Neural crest cell (in vitro differentiated cells): ENCODE data around the gene MEGF6. TPM values are rescaled to one million over a fixed set of nuclear protein-coding genes. Genes with fewer than 3 reads are reported as not detected.

Source experiments
- DNase-seq: peaks from one replicate; pipeline ENCODE4 v3.0.0; 2021; ENCODE audit warnings: low read depth, mixed read lengths, low spot score
- H3K27ac Mint-ChIP-seq: one replicate; pipeline ENCODE4 v1.8.0; 2021; ENCODE audit warnings: mild to moderate bottlenecking, mixed read lengths; ENCODE audit not compliant: unreplicated experiment
- H3K27me3 Mint-ChIP-seq: 2 replicates; pipeline ENCODE4 v1.8.0; 2021; ENCODE audit warnings: low read depth, mild to moderate bottlenecking, mixed read lengths
- H3K36me3 Mint-ChIP-seq: 2 replicates; pipeline ENCODE4 v1.8.0; 2021; ENCODE audit warnings: low read depth, mild to moderate bottlenecking, mixed read lengths
- H3K4me1 Mint-ChIP-seq: 2 replicates; pipeline ENCODE4 v1.8.0; 2021; ENCODE audit warnings: mixed read lengths
- H3K4me3 Mint-ChIP-seq: one replicate; pipeline ENCODE4 v1.8.0; 2021; ENCODE audit warnings: mild to moderate bottlenecking, mixed read lengths
- H3K9me3 Mint-ChIP-seq: 2 replicates; pipeline ENCODE4 v1.8.0; 2021; ENCODE audit warnings: mixed read lengths
- CTCF ChIP-seq: fragments of 200-600 bp; sonication (generic); conservative IDR thresholded peaks from 2 replicates; pipeline ENCODE4 v1.5.0; 2021; ENCODE audit warnings: antibody characterized with exemption, mild to moderate bottlenecking
- total RNA-seq: library from RNA; stranded (reverse); gene quantifications from 2 replicates; pipeline ENCODE4 v1.2.1, GENCODE V29; 2021

Gene MEGF6
- total RNA-seq, 1 donor from 2014 or later: 36.7 TPM

GRCh38 chr1:3548156-3548893 is 63.0 kb downstream of the MEGF6 start:
- H3K4me3 Mint-ChIP-seq: no peak overlapping the region
- no peak overlapping the region for H3K27ac Mint-ChIP-seq
- no peaks in the 10 kb centered on the region for H3K36me3 Mint-ChIP-seq
- no peak for TF ChIP-seq CTCF
- peaks cover 7% of the 10 kb centered on the region for H3K4me1 Mint-ChIP-seq
- no peak for DNase-seq
- H3K9me3 Mint-ChIP-seq: no peaks in the 10 kb centered on the region
- H3K27me3 Mint-ChIP-seq: no peaks in the 10 kb centered on the region

- Mint-ChIP-seq H3K36me3 (no peaks in the 10 kb centered on the region), H3K27me3 (no peaks in the 10 kb centered on the region), H3K27ac (no peak overlapping the region), H3K9me3 (no peaks in the 10 kb centered on the region), H3K4me1 (peaks cover 7% of the 10 kb centered on the region), H3K4me3 (no peak overlapping the region)
- no peak for DNase-seq
- TF ChIP-seq CTCF: no peak
These were observed 64.0 kb downstream of the MEGF6 start for GRCh38 chr1:3547055-3548005.

- TF ChIP-seq CTCF: no peak
- H3K27ac Mint-ChIP-seq: no peak overlapping the region
- no peaks in the 10 kb centered on the region for H3K9me3 Mint-ChIP-seq
- peaks cover 7% of the 10 kb centered on the region for H3K4me1 Mint-ChIP-seq
- no peak for DNase-seq
- H3K36me3 Mint-ChIP-seq: no peaks in the 10 kb centered on the region
- no peaks in the 10 kb centered on the region for H3K27me3 Mint-ChIP-seq
- no peak overlapping the region for H3K4me3 Mint-ChIP-seq
These were observed 65.3 kb downstream of the MEGF6 start for GRCh38 chr1:3546048-3546384.

- Mint-ChIP-seq H3K36me3 (no peaks in the 10 kb centered on the region), H3K27me3 (no peaks in the 10 kb centered on the region), H3K4me1 (peaks cover 7% of the 10 kb centered on the region), H3K4me3 (no peak overlapping the region), H3K9me3 (no peaks in the 10 kb centered on the region), H3K27ac (no peak overlapping the region)
- no peak for DNase-seq
- no peak for TF ChIP-seq CTCF
These were observed 65.8 kb downstream of the MEGF6 start for GRCh38 chr1:3545363-3546047.
